H9 (cell line): ENCODE measurements around the gene INSYN2B. TPM values are rescaled to one million over a fixed set of nuclear protein-coding genes. Genes with fewer than 3 reads are reported as not detected.

Experiments used
- DNase-seq: peaks from one replicate; pipeline ENCODE4 v3.0.0-alpha.2; 2017
- H2AFZ ChIP-seq: one replicate; pipeline ENCODE4 v1.6.1; 2013; ENCODE audit warnings: mild to moderate bottlenecking, low read length, control low read depth, moderate library complexity
- H2AK5ac ChIP-seq: 2 replicates; pipeline ENCODE4 v1.6.1; 2013; ENCODE audit warnings: low read length, control low read depth, mixed read lengths; ENCODE audit not compliant: insufficient read length
- H2BK120ac ChIP-seq: one replicate; pipeline ENCODE4 v1.6.1; 2013; ENCODE audit warnings: low read depth, mild to moderate bottlenecking, low read length, control low read depth, inconsistent platforms; ENCODE audit not compliant: poor library complexity, severe bottlenecking
- H2BK12ac ChIP-seq: 2 replicates; pipeline ENCODE4 v1.6.1; 2013; ENCODE audit warnings: low read length, control low read depth, mixed read lengths, low read depth; ENCODE audit not compliant: insufficient read length
- H2BK15ac ChIP-seq: 2 replicates; pipeline ENCODE4 v1.6.1; 2013; ENCODE audit warnings: low read depth, low read length, control low read depth
- H2BK20ac ChIP-seq: one replicate; pipeline ENCODE4 v1.6.1; 2013; ENCODE audit warnings: low read depth, mild to moderate bottlenecking, low read length, control low read depth, inconsistent platforms; ENCODE audit not compliant: poor library complexity, severe bottlenecking
- H2BK5ac ChIP-seq: 2 replicates; pipeline ENCODE4 v1.6.1; 2013; ENCODE audit warnings: low read length, control low read depth, mixed read lengths; ENCODE audit not compliant: insufficient read length
- H3K14ac ChIP-seq: 2 replicates; pipeline ENCODE4 v1.6.1; 2013; ENCODE audit warnings: low read length, control low read depth; ENCODE audit not compliant: insufficient read depth
- H3K18ac ChIP-seq: 2 replicates; pipeline ENCODE4 v1.6.1; 2013; ENCODE audit warnings: low read depth, mild to moderate bottlenecking, mixed read lengths, low read length, control low read depth; ENCODE audit not compliant: insufficient read length
- H3K23ac ChIP-seq: 2 replicates; pipeline ENCODE4 v1.6.1; 2013; ENCODE audit warnings: low read length, control low read depth, mixed read lengths, low read depth; ENCODE audit not compliant: insufficient read length
- H3K23me2 ChIP-seq: 2 replicates; pipeline ENCODE4 v1.6.1; 2013; ENCODE audit warnings: low read depth, mild to moderate bottlenecking, mixed read lengths, low read length, control low read depth; ENCODE audit not compliant: insufficient read length, poor library complexity, severe bottlenecking
- H3K27ac ChIP-seq: 2 replicates; pipeline ENCODE4 v1.5.1; 2013; ENCODE audit warnings: low read length, control low read depth, mixed read lengths, low read depth; ENCODE audit not compliant: insufficient read length
- H3K27me3 ChIP-seq: 2 replicates; pipeline ENCODE4 v1.6.1; 2013; ENCODE audit warnings: low read length, control low read depth, inconsistent platforms; ENCODE audit not compliant: insufficient read depth
- H3K4ac ChIP-seq: 2 replicates; pipeline ENCODE4 v1.6.1; 2013; ENCODE audit warnings: low read depth, mild to moderate bottlenecking, control low read depth, inconsistent platforms, low read length, moderate library complexity
- H3K4me1 ChIP-seq: 2 replicates; pipeline ENCODE4 v1.6.1; 2013; ENCODE audit warnings: low read length, control low read depth, inconsistent platforms; ENCODE audit not compliant: insufficient read depth
- H3K4me2 ChIP-seq: 2 replicates; pipeline ENCODE4 v1.6.1; 2013; ENCODE audit warnings: low read length, control low read depth, mixed read lengths; ENCODE audit not compliant: insufficient read length, insufficient read depth
- H3K56ac ChIP-seq: 2 replicates; pipeline ENCODE4 v1.6.1; 2013; ENCODE audit warnings: low read depth, mild to moderate bottlenecking, mixed read lengths, low read length, control low read depth; ENCODE audit not compliant: insufficient read length
- H3K79me1 ChIP-seq: 2 replicates; pipeline ENCODE4 v1.6.1; 2013; ENCODE audit warnings: low read depth, mild to moderate bottlenecking, moderate library complexity, low read length, control low read depth, inconsistent platforms; ENCODE audit not compliant: insufficient read depth, poor library complexity, severe bottlenecking
- H3K79me2 ChIP-seq: 2 replicates; pipeline ENCODE4 v1.6.1; 2013; ENCODE audit warnings: low read length, control low read depth, inconsistent platforms; ENCODE audit not compliant: insufficient read depth
- H3K9ac ChIP-seq: 2 replicates; pipeline ENCODE4 v1.6.1; 2013; ENCODE audit warnings: low read length, control low read depth, mixed read lengths; ENCODE audit not compliant: insufficient read length; ENCODE audit errors: extremely low read depth
- H3K9me3 ChIP-seq: one replicate; pipeline ENCODE4 v1.6.1; 2013; ENCODE audit warnings: low read depth, low read length, inconsistent platforms; ENCODE audit not compliant: control insufficient read depth
- H3T11ph ChIP-seq: one replicate; pipeline ENCODE4 v1.6.1; 2013; ENCODE audit warnings: mild to moderate bottlenecking, low read length, control low read depth, inconsistent platforms
- H4K20me1 ChIP-seq: one replicate; pipeline ENCODE4 v1.6.1; 2013; ENCODE audit not compliant: control insufficient read depth, insufficient read length, insufficient read depth
- H4K5ac ChIP-seq: 2 replicates; pipeline ENCODE4 v1.6.1; 2013; ENCODE audit warnings: low read depth, mild to moderate bottlenecking, mixed read lengths, low read length, control low read depth; ENCODE audit not compliant: insufficient read length
- H4K8ac ChIP-seq: replicated peaks from 2 replicates; pipeline ENCODE4 v1.6.1; 2013; ENCODE audit warnings: low read length, control low read depth, mixed read lengths, low read depth; ENCODE audit not compliant: insufficient read length
- H4K91ac ChIP-seq: 2 replicates; pipeline ENCODE4 v1.6.1; 2013; ENCODE audit warnings: low read depth, mild to moderate bottlenecking, moderate library complexity, mixed read lengths, low read length, control low read depth; ENCODE audit not compliant: insufficient read length
- H3K27ac Mint-ChIP-seq, 3 experiments: 2 replicates in 2 of 3; 3 replicates in 1 of 3; pipeline ENCODE4 v1.8.0; 2020 to 2021; ENCODE audit warnings: mixed read lengths in 3 of 3, mild to moderate bottlenecking in 1 of 3, moderate library complexity in 1 of 3
- H3K27me3 Mint-ChIP-seq: 2 replicates; pipeline ENCODE4 v1.8.0; 2021; ENCODE audit warnings: low read depth, mild to moderate bottlenecking, moderate library complexity, mixed read lengths
- H3K36me3 Mint-ChIP-seq, 3 experiments: 2 replicates in 2 of 3; 3 replicates in 1 of 3; pipeline ENCODE4 v1.8.0; 2020 to 2021; ENCODE audit warnings: low read depth in 3 of 3, mixed read lengths in 3 of 3; ENCODE audit not compliant: insufficient read depth in 1 of 3
- H3K4me1 Mint-ChIP-seq, 2 experiments: 2 replicates each; pipeline ENCODE4 v1.8.0; 2020; ENCODE audit warnings: mixed read lengths in 2 of 2
- H3K4me3 Mint-ChIP-seq, 2 experiments: 2 replicates in 1 of 2; 3 replicates in 1 of 2; pipeline ENCODE4 v1.8.0; 2020 to 2021; ENCODE audit warnings: mild to moderate bottlenecking in 2 of 2, mixed read lengths in 2 of 2, moderate library complexity in 1 of 2
- H3K9me3 Mint-ChIP-seq, 2 experiments: 2 replicates in 1 of 2; 3 replicates in 1 of 2; pipeline ENCODE4 v1.8.0; 2020; ENCODE audit warnings: mild to moderate bottlenecking in 2 of 2, mixed read lengths in 2 of 2, moderate library complexity in 1 of 2
- CTCF ChIP-seq: fragments of 200-600 bp; sonication (generic); conservative IDR thresholded peaks from 3 replicates; pipeline ENCODE4 v1.8.0; 2021; ENCODE audit warnings: antibody characterized with exemption, mild to moderate bottlenecking
- WGBS: extraction: QIAGEN DNeasy Blood & Tissue Kit; methylation state at CpG from one replicate; pipeline ENCODE4 v1.1.7; 2013; ENCODE audit warnings: missing lambda C conversion rate, low lambda C conversion rate, mixed read lengths; ENCODE audit not compliant: insufficient read length; ENCODE audit errors: extremely low coverage; 5-methylcytosine and 5-hydroxymethylcytosine counted together
- total RNA-seq: library from RNA; stranded (reverse); gene quantifications from 2 replicates; pipeline ENCODE4 v1.2.1, GENCODE V29; 2021

Gene INSYN2B
- total RNA-seq, 1 experiment from 2014 or later: not detected

- Histone ChIP-seq H3K23ac (no peak overlapping the region), H3K56ac (no peak overlapping the region), H4K91ac (no peak overlapping the region), H4K8ac (no peak overlapping the region), H2AFZ (no peak overlapping the region), H3K4ac (no peak overlapping the region), H3K18ac (no peak overlapping the region), H4K5ac (no peak overlapping the region), H2BK15ac (no peak overlapping the region), H3K79me2 (no peaks in the 10 kb centered on the region), H2BK120ac (no peak overlapping the region), H2BK5ac (no peak overlapping the region), H3K27me3 (no peaks in the 10 kb centered on the region), H3K27ac (no peak overlapping the region), H3K23me2 (no peaks in the 10 kb centered on the region), H3K9ac (no peak overlapping the region), H2BK20ac (no peak overlapping the region), H4K20me1 (no peaks in the 10 kb centered on the region), H3K4me1 (peaks cover 2% of the 10 kb centered on the region; the same call in 1 of the 2 replicates), H3K14ac (no peak overlapping the region), H3K9me3 (no peaks in the 10 kb centered on the region), H2AK5ac (no peak overlapping the region), H3K79me1 (no peaks in the 10 kb centered on the region), H2BK12ac (no peak overlapping the region), H3K4me2 (no peak overlapping the region), H3T11ph (no peak overlapping the region)
- Mint-ChIP-seq H3K27ac (no peak overlapping the region), H3K36me3 (no peaks in the 10 kb centered on the region), H3K4me3 (no peak overlapping the region), H3K4me1 (peaks cover 8 to 10% of the 10 kb centered on the region in 2 experiments), H3K27me3 (no peaks in the 10 kb centered on the region), H3K9me3 (no peaks in the 10 kb centered on the region)
- WGBS: no CpG with 5 or more reads among the region's 1 CpG
- no peak for TF ChIP-seq CTCF
- no peak for DNase-seq
Measured at GRCh38 chr5:169988947-169989346, 8.7 kb upstream of the INSYN2B start.
